NCI-H1436 (cell line): Measurements from ENCODE around the gene IQSEC1.

Source experiments
- DNase-seq: peaks from one replicate; lab custom pipeline; 2025; lab: John Stamatoyannopoulos, UW

The IQSEC1 gene

GRCh38 chr3:12934431-12934830 is 138.8 kb downstream of the IQSEC1 start:
- no peak for DNase-seq

GRCh38 chr3:12933901-12934300 is 139.3 kb downstream of the IQSEC1 start:
- no peak for DNase-seq

GRCh38 chr3:12932754-12933153 is 140.5 kb downstream of the IQSEC1 start:
- no peak for DNase-seq

GRCh38 chr3:12932347-12932746 is 140.9 kb downstream of the IQSEC1 start:
- no peak for DNase-seq

- DNase-seq, result no peak
Measured at GRCh38 chr3:12931273-12931905, 141.8 kb downstream of the IQSEC1 start.

- no peak for DNase-seq
Measured at GRCh38 chr3:12929801-12930200, 143.4 kb downstream of the IQSEC1 start.

GRCh38 chr3:12926660-12927059 is 146.6 kb downstream of the IQSEC1 start:
- DNase-seq, result no peak

GRCh38 chr3:12925648-12926047 is 147.6 kb downstream of the IQSEC1 start:
- DNase-seq, result no peak

- DNase-seq, result no peak
Measured at GRCh38 chr3:12924437-12924836, 148.8 kb downstream of the IQSEC1 start.

- DNase-seq, result no peak
Measured at GRCh38 chr3:12922881-12923431, 150.3 kb downstream of the IQSEC1 start.

GRCh38 chr3:12922306-12922705 is 150.9 kb downstream of the IQSEC1 start:
- no peak for DNase-seq

- DNase-seq, result no peak
Measured at GRCh38 chr3:12921736-12922135, 151.5 kb downstream of the IQSEC1 start.

- no peak for DNase-seq
Measured at GRCh38 chr3:12920967-12921366, 152.3 kb downstream of the IQSEC1 start.

- DNase-seq, result no peak
Measured at GRCh38 chr3:12919205-12919604, 154.0 kb downstream of the IQSEC1 start.

- DNase-seq, result no peak
Measured at GRCh38 chr3:12918231-12918630, 155.0 kb downstream of the IQSEC1 start.

GRCh38 chr3:12916159-12916558 is 157.1 kb downstream of the IQSEC1 start:
- DNase-seq, result no peak

- DNase-seq, result no peak
Measured at GRCh38 chr3:12914088-12914487, 159.1 kb downstream of the IQSEC1 start.

GRCh38 chr3:12911881-12912415 is 161.3 kb downstream of the IQSEC1 start:
- no peak for DNase-seq

GRCh38 chr3:12910356-12911099 is 162.7 kb downstream of the IQSEC1 start:
- DNase-seq, result no peak

- DNase-seq, result no peak
Measured at GRCh38 chr3:12909710-12910109, 163.5 kb downstream of the IQSEC1 start.

GRCh38 chr3:12908859-12909258 is 164.4 kb downstream of the IQSEC1 start:
- DNase-seq, result no peak

- no peak for DNase-seq
Measured at GRCh38 chr3:12908136-12908730, 165.0 kb downstream of the IQSEC1 start.

- DNase-seq, result no peak
Measured at GRCh38 chr3:12907729-12908128, 165.5 kb downstream of the IQSEC1 start.
